Measurements from ENCODE around the gene ADGRE2.
"Not testable (repeated sequence)": the region's sequence is repeated elsewhere in the genome, so short reads cannot be mapped to it uniquely, and the experiment has no call there.

The ADGRE2 gene

DNA sequence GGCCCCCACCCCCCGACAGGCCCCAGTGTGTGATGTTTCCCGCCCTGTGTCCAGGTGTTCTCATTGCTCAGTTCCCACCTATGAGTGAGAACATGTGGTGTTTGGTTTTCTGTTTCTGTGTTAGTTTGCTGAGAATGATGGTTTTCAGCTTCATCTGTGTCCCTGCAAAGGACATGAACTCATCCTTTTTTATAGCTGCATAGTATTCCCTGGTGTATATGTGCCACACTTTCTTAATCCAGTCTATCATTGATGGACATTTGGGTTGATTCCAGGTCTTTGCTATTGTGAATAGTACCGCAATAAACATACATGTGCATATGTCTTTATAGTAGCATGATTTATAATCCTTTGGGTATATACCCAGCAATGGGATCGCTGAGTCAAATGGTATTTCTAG is 715 bp downstream of the ADGRE2 start:
- not testable (repeated sequence) for DNase-seq

DNA sequence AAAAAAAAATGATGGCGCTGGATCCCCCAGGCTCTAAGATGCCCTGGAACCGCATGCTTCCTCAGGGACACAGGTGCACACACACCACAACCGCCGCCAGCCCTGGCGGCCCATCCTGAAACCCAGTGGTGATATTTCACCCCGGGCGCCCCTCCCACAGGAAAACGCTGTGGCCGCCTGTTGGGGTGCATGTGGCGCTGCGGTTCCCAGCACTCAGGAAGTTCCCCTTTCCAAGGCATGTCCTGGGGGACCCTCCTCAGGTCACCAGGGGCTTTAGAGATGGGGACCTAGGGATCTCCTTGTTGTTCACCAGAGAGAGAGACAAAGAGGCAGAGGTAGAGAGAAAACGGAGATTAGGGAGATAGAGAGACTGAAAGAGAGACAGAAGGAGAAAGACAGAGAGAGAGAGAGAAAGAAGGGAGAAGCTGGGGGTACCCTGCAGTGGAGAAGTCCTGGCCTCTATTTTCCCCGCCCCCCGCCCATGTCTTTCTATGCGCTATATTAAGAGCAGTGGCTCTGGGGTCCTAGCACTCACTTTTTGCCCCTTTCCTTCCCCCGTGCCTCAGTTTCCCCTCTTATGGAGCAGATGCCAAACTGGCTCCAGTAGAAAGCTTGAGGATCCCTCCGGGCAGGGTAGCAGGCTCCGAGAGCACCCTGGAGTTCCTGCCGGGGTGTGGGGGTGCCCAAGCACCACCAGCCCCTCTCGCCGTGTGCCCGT is 2.3 kb downstream of the ADGRE2 start:
- peak; percentile 5 for DNase-seq

DNA sequence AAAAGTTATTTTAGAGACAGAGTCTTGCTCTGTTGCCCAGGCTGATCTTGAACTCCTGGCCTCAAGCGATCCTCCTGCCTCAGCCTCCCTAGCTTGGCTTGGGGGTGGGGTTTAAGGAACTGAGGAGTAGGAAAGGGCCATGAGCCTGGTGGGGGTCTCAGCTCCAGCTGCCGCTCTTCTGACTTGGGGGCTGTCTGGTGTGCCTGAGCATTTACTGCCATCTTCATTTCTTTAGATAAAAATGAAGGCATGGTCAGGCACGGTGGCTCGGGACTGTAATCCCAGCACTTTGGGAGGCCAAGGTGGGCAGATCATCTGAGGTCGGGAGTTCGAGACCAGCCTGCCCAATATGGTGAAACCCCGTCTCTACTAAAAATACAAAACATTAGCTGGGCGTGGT is 3.0 kb downstream of the ADGRE2 start:
- DNase-seq, result not testable (repeated sequence)

DNA sequence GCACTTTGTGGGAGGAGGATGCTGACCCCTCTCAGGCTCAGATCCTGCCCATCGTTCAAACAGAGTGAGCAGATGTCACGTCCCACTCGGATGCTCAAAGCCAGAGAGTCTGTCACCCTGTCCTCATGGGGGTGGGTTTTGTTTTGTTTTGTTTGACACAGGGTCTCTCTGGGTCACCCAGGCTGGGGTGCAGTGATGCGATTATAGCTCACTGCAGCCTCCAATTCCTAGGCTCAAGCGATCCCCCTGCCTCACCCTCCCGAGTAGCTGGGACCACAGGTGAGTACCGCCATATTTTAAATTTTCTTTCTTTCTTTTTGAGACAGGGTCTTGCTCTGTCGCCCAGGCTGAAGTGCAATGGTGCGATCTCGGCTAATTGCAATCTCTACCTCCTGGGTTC is 4.0 kb downstream of the ADGRE2 start:
- DNase-seq, result no peak

DNA sequence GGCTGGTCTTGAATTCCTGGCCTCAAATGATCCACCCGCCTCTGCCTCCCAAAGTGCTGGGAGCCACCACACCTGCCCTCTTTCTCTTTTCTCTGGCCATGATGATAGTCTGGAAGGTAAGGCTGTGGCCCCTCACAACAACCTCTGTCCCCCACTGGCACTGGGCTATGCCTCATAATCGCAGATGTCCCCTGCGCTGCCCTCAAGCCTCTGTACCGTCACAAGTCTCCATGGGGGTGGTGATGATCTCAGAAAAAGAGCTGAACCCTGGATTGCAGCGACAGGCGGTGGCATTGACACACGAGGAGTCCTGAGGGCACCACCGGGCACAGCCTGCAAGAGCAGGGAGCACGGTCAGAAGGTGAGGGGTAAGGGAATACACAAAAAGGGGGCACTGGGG is 4.6 kb downstream of the ADGRE2 start:
- not testable (repeated sequence) for DNase-seq

DNA sequence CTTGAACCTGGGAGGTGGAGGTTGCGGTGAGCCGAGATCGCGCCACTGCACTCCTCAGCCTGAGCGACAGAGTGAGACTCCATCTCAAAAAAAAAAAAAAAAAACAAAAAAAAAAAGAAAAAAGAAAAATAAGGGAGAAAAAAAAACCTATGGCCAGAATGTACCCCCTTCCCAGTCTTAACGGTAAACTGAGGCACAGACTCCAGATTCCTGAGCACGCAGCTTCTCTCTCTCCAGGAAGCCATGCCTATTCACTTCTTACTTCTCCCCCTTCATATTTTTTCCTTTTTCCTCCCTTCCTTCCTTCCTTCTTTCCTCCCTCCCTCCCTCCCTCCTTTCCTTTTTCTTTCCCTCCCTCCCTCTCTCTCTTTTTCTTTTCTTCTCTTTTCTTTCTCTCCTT is 5.4 kb downstream of the ADGRE2 start:
- DNase-seq, result no peak

DNA sequence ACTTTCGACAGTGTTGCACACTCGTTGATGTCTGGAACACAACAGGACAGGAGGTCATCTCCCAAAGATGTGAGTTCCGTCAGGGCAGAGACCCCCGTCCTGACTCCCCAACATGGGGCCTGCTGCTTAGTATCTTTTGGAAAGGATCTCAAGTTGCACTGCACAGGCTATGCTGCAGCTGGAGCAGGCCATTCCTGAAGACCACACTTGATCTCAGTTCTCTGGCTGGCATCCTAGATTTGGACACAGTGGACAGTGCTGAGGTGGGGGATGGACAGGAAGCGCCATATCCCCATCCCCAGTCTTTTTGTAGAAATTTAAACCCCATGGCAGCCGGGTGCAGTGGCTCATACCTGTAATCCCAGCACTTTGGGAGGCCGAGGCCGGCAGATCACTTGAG is 5.9 kb downstream of the ADGRE2 start:
- DNase-seq, result no peak

DNA sequence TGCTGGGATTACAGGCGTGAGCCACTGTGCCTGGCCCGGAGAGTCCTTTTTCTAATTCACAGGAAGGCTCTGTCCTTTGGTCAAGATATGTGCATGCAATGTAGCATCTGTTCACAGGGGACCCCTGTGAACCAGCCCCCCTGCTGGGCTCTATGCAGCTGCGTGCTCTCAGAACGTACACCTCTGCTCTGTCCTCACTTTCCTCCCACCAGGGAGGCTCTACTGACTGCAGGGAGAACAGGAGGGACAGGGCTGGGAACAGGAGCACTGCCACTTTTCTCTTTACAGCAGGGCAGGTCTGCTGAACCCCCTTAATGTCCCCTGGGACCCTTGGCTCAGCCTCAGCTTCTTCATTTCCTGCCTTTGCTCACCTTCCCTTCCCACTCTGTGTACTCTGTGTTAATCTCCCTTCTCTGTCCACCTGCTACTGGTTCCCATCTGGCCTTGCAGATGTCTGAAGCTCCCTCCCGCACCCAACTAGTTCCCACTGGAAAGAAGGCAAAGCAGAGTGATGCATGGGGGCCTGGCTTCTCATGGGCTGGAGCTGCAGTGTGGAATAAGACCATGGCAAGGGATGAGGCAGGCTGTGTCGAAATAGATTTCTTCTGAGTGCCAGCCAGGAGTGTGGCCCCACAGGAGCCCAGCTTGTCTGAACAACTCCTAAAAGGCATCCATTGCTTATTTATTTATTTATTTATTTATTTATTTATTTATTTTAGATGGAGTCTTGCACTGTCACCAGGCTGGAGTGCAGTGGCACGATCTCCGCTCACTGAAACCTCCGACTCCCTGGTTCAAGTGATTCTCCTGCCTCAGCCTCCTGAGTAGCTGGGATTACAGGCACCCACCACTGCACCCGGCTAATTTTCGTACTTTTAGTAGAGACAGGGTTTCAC is 7.2 kb downstream of the ADGRE2 start:
- no peak for DNase-seq

DNA sequence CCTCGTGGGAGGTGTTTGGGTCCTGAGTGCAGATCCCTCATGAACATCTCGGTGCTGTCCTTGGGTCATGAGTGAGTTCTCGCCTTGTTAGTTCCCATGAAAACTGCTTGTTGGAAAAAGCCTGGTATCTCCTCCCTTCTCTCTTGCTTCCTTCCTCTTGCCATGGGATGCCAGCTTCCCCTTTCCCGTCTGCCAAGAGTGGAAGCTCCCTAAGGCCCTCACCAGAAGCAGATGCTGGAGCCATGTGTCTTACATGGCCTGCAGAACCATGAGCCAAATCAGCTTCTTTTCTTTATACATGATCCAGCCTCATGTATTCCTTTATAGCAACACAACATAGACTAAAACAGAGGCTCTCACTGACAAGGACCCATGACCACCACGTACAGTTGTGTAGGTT is 8.2 kb downstream of the ADGRE2 start:
- DNase-seq, result no peak

DNA sequence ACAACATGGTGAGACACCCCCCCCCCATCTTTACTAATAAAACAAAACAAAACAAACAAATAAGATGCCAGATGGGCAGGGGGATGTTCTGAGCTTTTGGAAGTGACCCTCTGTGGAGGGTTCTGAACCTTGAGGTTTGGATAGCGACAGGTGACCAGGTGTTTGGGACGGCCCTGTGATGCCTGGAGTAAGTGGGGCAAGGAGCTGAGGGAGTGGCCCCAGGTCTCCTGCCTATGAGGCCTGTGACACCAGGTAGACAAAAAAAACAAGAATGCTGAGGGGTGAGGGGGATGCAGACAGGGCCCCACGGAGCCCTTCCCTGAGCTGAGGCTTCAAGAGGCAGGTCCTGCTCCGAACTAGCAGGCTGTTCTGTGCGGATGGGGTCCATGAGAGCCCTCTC is 9.2 kb downstream of the ADGRE2 start:
- DNase-seq, result no peak

DNA sequence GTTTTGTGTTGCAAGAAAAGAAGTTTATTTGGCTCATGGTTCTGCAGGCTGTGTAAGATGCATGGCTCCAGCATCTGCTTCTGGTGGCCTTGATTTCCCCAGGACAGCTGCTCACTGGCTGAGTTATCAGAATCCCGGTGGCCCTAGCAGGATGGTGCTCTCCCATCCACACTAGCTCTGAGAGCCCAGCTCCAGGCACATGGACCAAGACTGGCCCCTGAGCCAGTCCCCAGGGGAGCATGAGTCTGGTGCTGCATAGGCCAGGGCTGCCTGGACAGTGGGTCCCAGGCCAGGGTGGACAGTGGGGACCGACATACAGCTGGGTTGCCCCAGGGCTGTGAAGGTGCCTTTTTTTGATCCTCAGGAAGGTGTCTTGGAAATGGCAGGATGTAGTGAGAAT is 10.4 kb downstream of the ADGRE2 start:
- DNase-seq, result no peak

DNA sequence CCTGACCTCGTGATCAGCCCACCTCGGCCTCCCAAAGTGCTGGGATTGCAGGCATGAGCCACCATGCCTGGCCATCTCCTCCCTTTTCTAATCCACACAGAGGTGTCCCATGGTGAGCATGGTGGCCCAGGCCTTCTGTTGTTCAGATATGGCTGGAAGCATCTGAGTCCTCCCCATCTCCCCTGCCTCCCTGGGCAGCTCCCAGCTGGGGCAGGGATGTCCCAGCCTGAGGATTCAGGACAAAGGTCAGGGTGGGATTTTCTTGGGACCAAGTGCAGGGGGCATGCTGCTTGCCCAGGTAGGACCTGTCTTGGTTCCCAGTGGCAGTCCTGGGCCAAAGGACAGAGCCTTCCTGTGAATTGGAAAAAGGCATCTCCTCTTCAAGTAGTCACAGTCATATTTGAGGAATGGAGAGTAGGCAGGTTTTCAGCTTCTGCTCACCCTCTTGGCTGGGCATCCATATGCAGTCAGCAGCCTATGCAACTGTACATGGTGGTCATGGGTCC is 10.8 kb downstream of the ADGRE2 start:
- no peak for DNase-seq

DNA sequence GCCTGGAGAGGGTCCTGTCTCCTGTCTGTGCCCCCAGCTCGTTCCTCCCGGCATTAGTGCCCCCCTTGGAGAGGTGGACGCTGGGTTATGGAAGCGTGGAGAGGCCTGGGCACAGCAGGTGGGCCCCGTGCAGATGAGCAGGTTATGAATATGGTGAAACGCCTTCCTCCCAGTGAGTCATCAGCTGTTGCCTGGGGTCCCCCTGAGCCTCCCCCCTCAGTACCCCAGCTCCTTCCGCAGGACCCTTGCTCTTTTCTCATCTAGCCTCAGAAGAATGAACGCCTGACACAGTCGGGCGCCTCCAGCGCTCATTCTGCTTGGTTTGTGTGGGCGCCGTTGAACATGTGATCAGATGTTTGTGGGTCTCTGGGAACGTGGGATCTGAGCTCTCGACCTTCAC is 12.5 kb downstream of the ADGRE2 start:
- DNase-seq, result not testable (repeated sequence)

DNA sequence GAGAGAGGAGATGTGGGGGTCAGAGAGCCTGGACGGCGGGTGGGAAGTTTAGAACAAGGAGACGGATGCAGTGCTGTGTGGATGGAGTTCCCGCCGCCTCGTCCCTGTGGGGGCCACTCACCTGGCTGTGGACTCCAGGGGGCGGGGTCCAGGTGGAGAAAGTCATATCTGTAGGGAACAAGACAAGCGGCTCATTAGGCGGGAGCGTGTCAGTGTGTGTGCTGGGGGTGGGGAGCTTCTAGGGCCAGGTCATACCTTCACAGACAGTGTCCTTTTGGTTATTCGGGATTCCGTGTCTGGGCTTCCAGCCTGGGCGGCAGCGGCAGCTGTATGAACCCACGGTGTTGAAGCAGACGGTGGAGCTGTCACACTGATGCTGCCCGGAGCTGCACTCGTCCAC is 13.0 kb downstream of the ADGRE2 start:
- DNase-seq, result not testable (repeated sequence)

DNA sequence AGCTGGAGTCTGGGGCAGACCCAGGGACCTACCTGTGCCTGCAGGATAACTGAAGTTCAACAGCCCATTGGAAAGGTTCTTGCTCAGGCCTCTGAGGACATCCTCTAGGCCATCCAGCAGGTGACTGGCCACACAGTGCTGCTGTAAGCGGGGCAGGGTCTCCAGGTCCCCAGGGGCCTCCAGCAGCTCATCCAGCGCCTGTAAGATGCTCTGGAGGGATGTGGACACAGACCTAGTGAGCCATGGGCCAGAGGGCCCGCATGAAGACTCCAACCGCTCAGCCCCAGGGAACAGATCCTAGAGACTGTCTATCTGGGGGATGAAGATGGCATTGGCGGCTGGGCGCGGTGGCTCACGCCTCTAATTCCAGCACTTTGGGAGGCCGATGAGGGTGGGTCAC is 14.0 kb downstream of the ADGRE2 start:
- DNase-seq, result no peak

DNA sequence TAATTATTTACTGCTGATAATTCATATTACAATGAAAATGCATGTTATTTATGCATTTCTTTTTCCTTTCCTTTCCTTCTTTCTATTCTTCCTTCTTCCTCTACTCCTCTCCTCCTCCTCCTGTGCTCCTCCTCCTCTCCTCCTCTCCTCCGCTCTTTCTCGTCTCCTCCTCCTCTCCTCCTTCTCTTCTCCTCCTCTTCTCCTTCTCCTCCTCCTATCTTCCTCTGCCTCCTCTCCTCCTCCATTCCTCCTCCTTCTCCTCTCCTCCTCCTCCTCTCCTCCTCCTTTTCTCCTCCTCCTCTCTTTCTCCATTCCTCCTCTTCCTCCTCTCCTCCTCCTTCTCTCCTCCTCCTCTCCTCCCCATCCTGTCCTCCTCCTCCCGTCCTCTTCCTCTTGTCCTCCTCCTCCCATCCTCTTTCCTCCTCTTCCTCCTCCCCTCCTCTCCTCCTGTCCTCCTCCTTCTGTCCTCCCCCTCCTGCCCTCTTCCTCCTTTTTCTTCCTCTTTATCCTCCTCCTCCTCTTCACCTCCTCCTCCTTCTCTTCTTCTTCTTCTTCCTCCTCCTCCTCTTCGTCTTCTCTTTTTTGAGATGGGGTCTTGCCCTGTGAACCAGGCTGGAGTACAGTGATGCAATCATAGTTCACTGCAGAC is 14.7 kb downstream of the ADGRE2 start:
- DNase-seq, result no peak

DNA sequence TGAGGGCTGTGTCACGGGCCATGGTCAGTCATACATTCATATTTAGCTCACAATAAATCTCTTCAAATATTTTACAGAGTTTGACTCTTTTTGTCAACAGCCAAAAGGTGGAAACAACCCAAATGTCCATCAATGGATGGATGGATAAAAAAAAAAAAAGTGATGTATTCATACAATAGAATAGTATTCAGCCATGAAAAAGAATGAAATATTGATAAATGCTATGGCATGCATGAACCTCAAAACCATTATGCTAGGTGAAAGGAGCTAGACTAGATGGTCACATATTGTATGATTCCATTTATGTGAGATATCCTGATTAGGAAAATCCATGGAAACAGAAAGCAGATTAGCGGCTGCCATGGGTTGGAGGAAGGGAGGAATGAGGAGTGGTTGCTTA is 16.2 kb downstream of the ADGRE2 start:
- no peak for DNase-seq

DNA sequence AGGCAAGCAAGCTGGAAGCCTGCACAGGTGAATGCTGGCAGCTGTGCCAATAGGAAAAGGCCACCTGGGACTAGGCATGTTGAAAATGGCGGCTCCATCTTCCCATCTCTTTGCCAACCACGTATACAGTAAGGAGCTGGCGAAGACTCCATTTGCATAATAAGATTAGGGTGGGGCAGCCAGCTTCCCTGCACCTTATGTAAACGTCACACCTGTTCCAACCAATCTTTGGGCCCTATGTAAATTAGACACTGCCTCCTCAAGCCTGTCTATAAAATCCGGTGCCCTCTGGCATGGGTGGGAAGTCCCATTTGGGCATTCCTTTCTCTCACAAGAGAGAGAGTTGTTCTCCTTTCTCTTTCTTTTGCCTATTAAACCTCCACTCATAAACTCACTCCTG is 16.8 kb downstream of the ADGRE2 start:
- no peak for DNase-seq

DNA sequence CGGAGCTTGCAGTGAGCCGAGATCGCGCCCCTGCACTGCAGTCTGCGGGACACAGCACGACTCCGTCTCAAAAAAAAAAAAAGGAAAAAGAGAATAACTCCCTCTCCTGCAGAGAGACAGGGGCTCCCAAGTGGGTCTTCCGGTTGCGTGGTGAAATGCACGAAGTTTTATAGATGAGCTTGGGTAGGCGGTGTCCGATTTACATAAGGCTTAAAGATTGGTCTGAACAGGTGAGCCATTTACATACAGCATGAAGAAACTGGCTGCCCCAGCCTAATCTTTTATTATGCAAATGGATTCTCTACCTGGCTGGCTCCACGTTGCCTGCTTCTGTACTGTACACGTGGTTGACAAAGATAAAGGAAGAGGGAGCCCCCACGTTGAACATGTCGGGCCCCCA is 19.5 kb downstream of the ADGRE2 start:
- DNase-seq, result no peak

DNA sequence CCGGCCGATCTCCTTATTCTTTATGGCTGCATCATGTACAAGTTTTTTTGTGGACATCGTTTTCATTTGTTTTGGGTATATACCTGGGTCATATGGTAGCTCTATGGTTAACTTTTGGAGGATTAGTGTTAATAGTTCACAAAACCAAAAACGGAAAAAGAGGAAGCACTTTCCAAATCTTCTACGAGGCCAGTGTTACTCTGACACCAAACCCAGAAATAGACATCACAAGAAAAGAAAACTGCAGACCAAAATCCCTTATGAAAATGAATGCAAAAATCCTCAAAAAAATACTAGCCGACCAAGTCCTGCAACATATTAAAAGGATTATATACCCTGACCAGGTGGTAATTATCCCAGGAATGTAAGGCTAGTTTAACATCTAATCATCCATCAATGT is 29.8 kb downstream of the ADGRE2 start:
- DNase-seq, result no peak

DNA sequence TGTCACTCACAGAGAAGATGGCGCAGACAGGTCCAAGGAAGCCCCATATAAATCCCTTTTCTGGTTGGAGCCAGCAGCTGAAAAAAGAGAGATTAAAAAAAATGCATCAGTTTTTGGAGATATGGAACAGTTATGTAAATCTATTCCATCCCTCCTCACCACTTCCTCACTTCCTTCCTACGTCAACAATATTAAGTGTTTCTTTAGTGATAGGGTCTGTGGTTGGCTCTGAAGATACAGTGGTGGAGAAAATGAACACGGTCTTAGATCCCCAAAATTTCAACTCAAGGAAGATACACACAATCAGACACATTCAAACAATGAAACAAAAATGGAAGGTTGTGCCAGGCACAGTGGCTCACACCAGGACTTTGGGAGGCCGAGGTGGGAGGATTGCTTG is 31.5 kb downstream of the ADGRE2 start:
- DNase-seq, result no peak

DNA sequence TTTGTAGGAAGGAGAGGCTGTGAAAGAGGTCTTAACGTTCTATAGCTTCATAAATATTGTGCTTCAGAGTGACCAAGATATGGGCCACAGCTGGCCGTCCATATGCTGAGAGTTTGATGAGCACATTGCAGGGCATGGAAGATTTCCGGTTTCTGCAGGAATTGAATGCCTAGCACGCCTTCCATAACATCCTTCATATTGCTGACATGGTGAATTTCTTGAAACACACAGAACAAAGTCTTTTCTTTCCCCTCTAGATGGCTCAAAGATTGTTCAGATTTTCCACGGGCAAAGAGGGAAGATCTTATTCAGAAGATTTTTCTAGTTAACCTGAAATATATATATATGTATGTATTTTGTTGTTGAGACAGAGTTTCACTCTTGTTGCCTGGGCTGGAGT is 42.4 kb downstream of the ADGRE2 start:
- no peak for DNase-seq

DNA sequence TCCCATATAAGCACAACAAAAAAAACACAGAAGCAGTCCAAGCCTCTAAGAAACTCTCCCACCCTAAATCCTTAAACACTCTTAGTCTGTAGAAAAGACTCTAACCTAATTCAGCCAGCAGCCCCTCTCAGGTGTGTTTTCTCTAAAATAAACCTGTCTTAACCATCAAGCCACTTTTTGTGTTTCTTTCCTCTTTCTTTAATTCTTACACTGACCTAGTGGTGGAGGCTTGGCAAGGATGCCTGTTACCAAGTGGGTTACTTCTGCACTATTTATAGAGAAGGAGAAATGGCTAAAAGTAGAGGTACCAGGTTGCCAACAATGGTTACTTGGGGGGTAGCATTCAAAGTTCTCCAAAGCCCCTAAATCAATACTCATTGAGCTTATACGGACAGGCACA is 44.8 kb downstream of the ADGRE2 start:
- DNase-seq, result no peak

DNA sequence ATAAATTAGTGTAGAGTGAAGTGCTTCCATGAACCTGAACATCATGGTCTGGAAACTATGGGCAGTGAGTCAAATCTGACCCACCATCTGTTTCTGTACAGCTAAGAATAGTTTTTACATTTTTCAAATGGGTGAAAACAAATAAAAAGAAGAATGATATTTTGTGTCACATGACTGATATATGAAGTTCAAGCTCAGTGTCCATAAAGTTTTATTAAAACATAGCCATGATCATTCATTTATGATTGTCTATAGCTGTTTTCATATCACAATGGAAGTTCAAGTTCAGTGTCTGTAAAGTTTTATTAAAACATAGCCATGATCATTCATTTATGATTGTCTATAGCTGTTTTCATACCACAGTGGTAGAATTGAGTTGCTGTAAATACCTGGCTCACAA is 45.9 kb downstream of the ADGRE2 start:
- no peak for DNase-seq

Measured in activated CD4-positive, alpha-beta T cell treated with anti-CD3 and anti-CD28 coated beads, Interleukin-2, Interleukin-6, amounts not matched to agents 100 ng/mL and 50 ng/mL, durations not matched to agents 16 hours and 8 hours (primary cell).